SU-DHL-6 (cell line): ENCODE measurements around the gene LAPTM5.

Source experiments
- H2AFZ ChIP-seq: fragments of 200-600 bp; sonication (generic); 2 replicates; pipeline ENCODE4 v1.6.1; 2014; ENCODE audit warnings: low read depth, mild to moderate bottlenecking, moderate library complexity, mixed read lengths, antibody characterized with exemption, low read length; ENCODE audit not compliant: severe bottlenecking
- H3F3A ChIP-seq: fragments of 200-600 bp; shearing (Covaris generic); 2 replicates; pipeline ENCODE4 v1.6.0; 2016; ENCODE audit warnings: antibody characterized with exemption, mild to moderate bottlenecking; ENCODE audit not compliant: insufficient read depth
- H3K27ac ChIP-seq: fragments of 200-600 bp; sonication (generic); 2 replicates; pipeline ENCODE4 v1.5.1; 2016; ENCODE audit warnings: low read depth, mild to moderate bottlenecking, low read length, moderate library complexity, mixed read lengths
- H3K27me3 ChIP-seq: fragments of 200-600 bp; sonication (generic), shearing (Covaris generic); 2 replicates; pipeline ENCODE4 v1.6.0; 2014; ENCODE audit warnings: mild to moderate bottlenecking, low read length
- H3K36me3 ChIP-seq: fragments of 200-600 bp; sonication (generic); 2 replicates; pipeline ENCODE4 v1.6.1; 2014; ENCODE audit warnings: mild to moderate bottlenecking, low read length, mixed read lengths
- H3K4me2 ChIP-seq: fragments of 300-600, 200-600 bp; shearing (Covaris generic), sonication (generic); 2 replicates; pipeline ENCODE4 v1.6.0; 2014; ENCODE audit warnings: low read length, low read depth, mild to moderate bottlenecking; ENCODE audit not compliant: poor library complexity, severe bottlenecking
- H3K4me3 ChIP-seq: fragments of 200-600 bp; sonication (generic); 2 replicates; pipeline ENCODE4 v1.5.1; 2014; ENCODE audit warnings: antibody characterized with exemption, low read length, mild to moderate bottlenecking, mixed read lengths; ENCODE audit not compliant: insufficient read depth, poor library complexity, severe bottlenecking
- H3K79me2 ChIP-seq: fragments of 200-600 bp; sonication (generic); 2 replicates; pipeline ENCODE4 v1.6.1; 2014; ENCODE audit warnings: mild to moderate bottlenecking, low read length, moderate library complexity; ENCODE audit not compliant: insufficient read depth
- H3K9ac ChIP-seq: fragments of 200-600 bp; sonication (generic); 2 replicates; pipeline ENCODE4 v1.7.0; 2014; ENCODE audit warnings: mild to moderate bottlenecking, low read length
- H3K9me2 ChIP-seq: fragments of 200-600 bp; sonication (generic); replicated peaks from 2 replicates; pipeline ENCODE4 v1.6.1; 2014; ENCODE audit warnings: low read length; ENCODE audit not compliant: insufficient read depth
- H3K9me3 ChIP-seq: fragments of 200-600 bp; sonication (generic); 2 replicates; pipeline ENCODE4 v1.6.1; 2014; ENCODE audit warnings: low read length, mixed read lengths; ENCODE audit not compliant: insufficient read depth
- H4K20me1 ChIP-seq: fragments of 200-600 bp; sonication (generic); 2 replicates; pipeline ENCODE4 v1.6.1; 2014; ENCODE audit warnings: low read depth, mild to moderate bottlenecking, antibody characterized with exemption, low read length, moderate library complexity, mixed read lengths
- EZH2phosphoT487 ChIP-seq: fragments of 200-600 bp; sonication (generic), shearing (Covaris generic); conservative IDR thresholded peaks from 2 replicates; pipeline ENCODE4 v1.6.1; 2018; ENCODE audit warnings: mild to moderate bottlenecking, antibody characterized with exemption, low read length, moderate library complexity, mixed read lengths
- TF ChIP-seq, protein P1 (sequence below): fragments of 200-600 bp; sonication (generic); IDR thresholded peaks from one replicate; pipeline ENCODE4 v1.5.1; 2017; ENCODE audit warnings: antibody characterized with exemption, mild to moderate bottlenecking, low read length, moderate library complexity; ENCODE audit not compliant: insufficient read depth, poor library complexity, severe bottlenecking

The LAPTM5 gene

GRCh38 chr1:30746212-30747032, 11.2 kb downstream of the LAPTM5 start:
- Histone ChIP-seq H3K9me3 (no peaks in the 10 kb centered on the region), H3K27ac (peak overlapping the region; percentile 90), H2AFZ (no peak overlapping the region), H3K4me2 (peak overlapping the region; percentile 68), H3K27me3 (no peaks in the 10 kb centered on the region), H3K9me2 (no peaks in the 10 kb centered on the region), H3K9ac (peak overlapping the region; percentile 58), H3K4me3 (no peak overlapping the region), H3F3A (peaks cover 58% of the 10 kb centered on the region), H4K20me1 (peaks cover 26% of the 10 kb centered on the region), H3K79me2 (peaks cover 93% of the 10 kb centered on the region), H3K36me3 (peaks cover 7% of the 10 kb centered on the region; the same call in 1 of the 2 replicates)
- no peak for TF ChIP-seq EZH2phosphoT487
- TF ChIP-seq, protein P1, sequence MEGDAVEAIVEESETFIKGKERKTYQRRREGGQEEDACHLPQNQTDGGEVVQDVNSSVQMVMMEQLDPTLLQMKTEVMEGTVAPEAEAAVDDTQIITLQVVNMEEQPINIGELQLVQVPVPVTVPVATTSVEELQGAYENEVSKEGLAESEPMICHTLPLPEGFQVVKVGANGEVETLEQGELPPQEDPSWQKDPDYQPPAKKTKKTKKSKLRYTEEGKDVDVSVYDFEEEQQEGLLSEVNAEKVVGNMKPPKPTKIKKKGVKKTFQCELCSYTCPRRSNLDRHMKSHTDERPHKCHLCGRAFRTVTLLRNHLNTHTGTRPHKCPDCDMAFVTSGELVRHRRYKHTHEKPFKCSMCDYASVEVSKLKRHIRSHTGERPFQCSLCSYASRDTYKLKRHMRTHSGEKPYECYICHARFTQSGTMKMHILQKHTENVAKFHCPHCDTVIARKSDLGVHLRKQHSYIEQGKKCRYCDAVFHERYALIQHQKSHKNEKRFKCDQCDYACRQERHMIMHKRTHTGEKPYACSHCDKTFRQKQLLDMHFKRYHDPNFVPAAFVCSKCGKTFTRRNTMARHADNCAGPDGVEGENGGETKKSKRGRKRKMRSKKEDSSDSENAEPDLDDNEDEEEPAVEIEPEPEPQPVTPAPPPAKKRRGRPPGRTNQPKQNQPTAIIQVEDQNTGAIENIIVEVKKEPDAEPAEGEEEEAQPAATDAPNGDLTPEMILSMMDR = no peak

DNA sequence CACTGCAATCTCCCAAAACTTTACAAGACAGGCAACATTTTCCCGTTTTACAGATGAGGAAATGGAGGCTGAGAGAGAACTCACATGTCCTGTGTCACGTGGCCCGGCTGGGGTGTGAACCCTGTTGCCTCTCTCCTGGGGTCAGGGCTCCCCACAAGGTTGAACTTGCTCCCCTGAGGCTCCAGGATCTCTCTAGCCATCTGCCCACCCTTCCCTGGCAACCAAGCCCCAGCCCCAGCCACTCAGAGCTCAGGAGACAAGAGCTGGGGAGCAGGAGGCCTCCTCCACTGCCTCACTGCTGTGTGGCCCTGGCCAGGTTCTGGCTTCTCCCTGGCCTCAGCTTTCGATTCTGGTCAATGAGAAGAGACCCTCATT, 11.8 kb downstream of the LAPTM5 start:
- no peak overlapping the region for H3K4me3 ChIP-seq
- no peaks in the 10 kb centered on the region for H3K9me3 ChIP-seq
- TF ChIP-seq, protein P1 = no peak
- no peak for TF ChIP-seq EZH2phosphoT487
- H3K27ac ChIP-seq = peak overlapping the region; percentile 90
- no peaks in the 10 kb centered on the region for H3K27me3 ChIP-seq
- peaks cover 95% of the 10 kb centered on the region for H3K79me2 ChIP-seq
- H4K20me1 ChIP-seq = peaks cover 29% of the 10 kb centered on the region
- H3F3A ChIP-seq = peaks cover 52% of the 10 kb centered on the region
- peak overlapping the region; percentile 68 for H3K4me2 ChIP-seq
- no peak overlapping the region for H2AFZ ChIP-seq
- H3K9me2 ChIP-seq = no peaks in the 10 kb centered on the region
- peaks cover 10% of the 10 kb centered on the region; the same call in 1 of the 2 replicates for H3K36me3 ChIP-seq
- H3K9ac ChIP-seq = peak overlapping the region; percentile 58

DNA sequence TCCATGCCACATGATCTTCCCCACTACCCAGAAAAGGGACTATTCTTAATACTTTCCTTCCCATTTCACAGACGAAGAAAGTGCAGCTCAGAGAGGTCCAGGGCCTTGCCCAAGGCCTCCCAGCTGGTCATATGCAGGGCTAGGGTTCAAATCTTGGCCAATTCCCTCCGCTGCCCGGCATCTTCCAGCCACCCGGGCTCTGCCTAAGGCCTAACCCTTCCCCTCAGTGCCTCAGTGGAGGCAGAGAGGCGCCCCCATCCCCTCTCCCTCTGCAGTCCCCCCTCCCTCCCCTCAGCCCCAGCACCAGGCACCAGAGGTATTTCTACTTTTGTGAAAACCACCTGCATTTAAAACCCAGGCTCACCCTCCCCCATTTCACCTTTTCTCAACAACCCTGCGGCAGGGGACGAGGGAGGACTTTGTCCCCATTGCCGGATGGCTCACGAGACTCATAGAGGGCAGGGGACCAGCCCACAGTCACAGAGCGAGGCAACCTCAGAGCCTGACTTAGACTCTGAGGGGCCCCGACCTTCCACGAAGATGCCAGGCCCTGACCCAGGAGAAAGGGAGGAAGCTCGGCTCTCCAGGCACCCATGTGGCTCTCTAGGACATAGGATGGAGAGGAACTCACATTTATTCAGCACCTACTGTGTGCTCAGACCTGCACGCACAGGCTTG, 12.3 kb downstream of the LAPTM5 start:
- Histone ChIP-seq H3F3A (peaks cover 47% of the 10 kb centered on the region), H3K79me2 (peaks cover 95% of the 10 kb centered on the region), H3K9me2 (no peaks in the 10 kb centered on the region), H4K20me1 (peaks cover 34% of the 10 kb centered on the region), H3K27me3 (no peaks in the 10 kb centered on the region), H3K4me2 (peak overlapping the region; percentile 68), H3K9me3 (no peaks in the 10 kb centered on the region), H3K27ac (peak overlapping the region; percentile 90), H3K36me3 (peaks cover 10% of the 10 kb centered on the region), H2AFZ (no peak overlapping the region), H3K9ac (peak overlapping the region; percentile 58), H3K4me3 (no peak overlapping the region)
- TF ChIP-seq, protein P1 = no peak
- TF ChIP-seq EZH2phosphoT487 = no peak
